Mucosa of rectum (tissue), 2 donors: Measurements from ENCODE around the gene SLC8A1.

Experiments
- H3K27ac ChIP-seq, 2 donors: one replicate each; pipeline ENCODE4 v1.7.0; 2013; ENCODE audit warnings: inconsistent platforms in 2 of 2, low read depth in 2 of 2, low read length in 2 of 2
- H3K27me3 ChIP-seq, 2 donors: one replicate each; pipeline ENCODE4 v1.7.0; 2013; ENCODE audit warnings: low read length in 2 of 2; ENCODE audit not compliant: control insufficient read depth in 2 of 2, insufficient read depth in 2 of 2
- H3K36me3 ChIP-seq, 2 donors: one replicate each; pipeline ENCODE4 v1.7.0; 2013; ENCODE audit warnings: low read length in 2 of 2; ENCODE audit not compliant: control insufficient read depth in 2 of 2, insufficient read depth in 2 of 2
- H3K4me1 ChIP-seq, 2 donors: one replicate each; pipeline ENCODE4 v1.7.0; 2013; ENCODE audit warnings: low read length in 2 of 2, mild to moderate bottlenecking in 1 of 2; ENCODE audit not compliant: control insufficient read depth in 2 of 2, insufficient read depth in 2 of 2
- H3K4me3 ChIP-seq, 2 donors: one replicate each; pipeline ENCODE4 v1.7.0; 2013; ENCODE audit warnings: low read length in 2 of 2
- H3K9ac ChIP-seq, 2 donors: one replicate each; pipeline ENCODE4 v1.7.0; 2013; ENCODE audit warnings: low read length in 2 of 2, low read depth in 1 of 2, mild to moderate bottlenecking in 1 of 2
- H3K9me3 ChIP-seq, 2 donors: one replicate each; pipeline ENCODE4 v1.7.0; 2013; ENCODE audit warnings: low read length in 2 of 2; ENCODE audit not compliant: control insufficient read depth in 2 of 2
- donor health status: healthy.
- donor health status: Normal muscosa, but diverticular disease.

The SLC8A1 gene

DNA sequence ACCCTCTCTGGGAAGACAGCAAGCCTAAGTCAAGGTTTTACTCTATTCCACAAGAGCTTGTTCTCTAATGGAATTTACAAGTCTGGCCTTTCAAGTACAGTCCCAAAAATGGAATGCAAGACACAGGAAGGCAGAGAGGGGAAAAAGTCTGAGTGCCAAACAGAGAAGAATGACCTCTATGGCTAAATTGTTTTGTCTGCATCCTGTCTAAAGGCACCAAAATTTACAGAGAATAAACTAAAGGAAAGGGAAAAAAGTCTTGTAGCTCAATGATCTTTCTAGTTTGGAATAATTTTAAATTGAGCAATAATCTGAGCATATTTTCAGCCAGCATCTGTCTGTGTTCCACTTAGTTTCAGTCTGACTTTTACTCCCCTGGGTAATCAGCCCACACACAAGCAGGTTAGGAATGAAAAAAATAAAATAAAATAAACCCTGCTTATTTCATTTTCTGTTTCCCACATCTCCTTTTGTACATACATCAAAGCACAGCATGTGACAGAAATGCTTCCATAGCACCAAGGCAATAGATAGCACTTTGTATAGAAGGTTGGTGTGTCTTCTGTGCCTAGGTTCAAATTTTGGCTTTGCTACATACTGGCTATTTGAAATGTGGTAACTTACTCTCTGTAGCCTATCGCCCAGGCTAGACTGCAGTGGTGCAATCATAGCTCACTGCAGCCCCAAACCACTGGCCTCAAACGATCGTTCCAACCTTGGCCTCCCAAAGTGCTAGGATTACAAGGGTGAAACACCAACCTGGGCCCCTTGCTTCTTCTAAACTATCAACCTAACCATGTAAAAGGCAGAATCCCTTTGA, 105.1 kb downstream of the SLC8A1 start:
- H3K9ac ChIP-seq, result no peak overlapping the region
- no peaks in the 10 kb centered on the region for H3K36me3 ChIP-seq
- H3K27ac ChIP-seq, result no peak overlapping the region
- H3K27me3 ChIP-seq, result no peaks in the 10 kb centered on the region
- no peaks in the 10 kb centered on the region for H3K4me1 ChIP-seq
- H3K9me3 ChIP-seq, result no peaks in the 10 kb centered on the region
- H3K4me3 ChIP-seq, result no peak overlapping the region

DNA sequence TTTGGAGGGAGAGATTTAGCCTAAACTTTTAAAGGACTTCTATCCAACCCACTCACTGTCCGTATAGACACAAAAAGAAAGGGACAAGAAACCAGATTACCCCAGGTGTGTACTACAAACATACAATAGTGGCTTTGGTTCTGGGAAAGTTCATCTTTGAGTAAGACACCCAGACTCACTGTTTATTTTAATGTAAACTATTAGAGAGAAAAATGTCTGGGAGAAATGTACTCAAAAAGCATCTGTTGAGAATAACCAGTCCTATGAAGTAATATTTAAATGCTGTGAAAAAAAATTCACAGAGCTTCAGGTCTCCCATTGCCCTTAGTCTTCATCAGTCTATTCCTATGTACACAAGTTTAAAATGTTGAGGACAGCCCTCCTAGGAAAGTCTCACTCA, 107.5 kb downstream of the SLC8A1 start:
- H3K4me1 ChIP-seq, result no peaks in the 10 kb centered on the region
- no peaks in the 10 kb centered on the region for H3K9me3 ChIP-seq
- H3K4me3 ChIP-seq, result no peak overlapping the region
- H3K27me3 ChIP-seq, result no peaks in the 10 kb centered on the region
- no peak overlapping the region for H3K9ac ChIP-seq
- no peaks in the 10 kb centered on the region for H3K36me3 ChIP-seq
- H3K27ac ChIP-seq, result no peak overlapping the region

DNA sequence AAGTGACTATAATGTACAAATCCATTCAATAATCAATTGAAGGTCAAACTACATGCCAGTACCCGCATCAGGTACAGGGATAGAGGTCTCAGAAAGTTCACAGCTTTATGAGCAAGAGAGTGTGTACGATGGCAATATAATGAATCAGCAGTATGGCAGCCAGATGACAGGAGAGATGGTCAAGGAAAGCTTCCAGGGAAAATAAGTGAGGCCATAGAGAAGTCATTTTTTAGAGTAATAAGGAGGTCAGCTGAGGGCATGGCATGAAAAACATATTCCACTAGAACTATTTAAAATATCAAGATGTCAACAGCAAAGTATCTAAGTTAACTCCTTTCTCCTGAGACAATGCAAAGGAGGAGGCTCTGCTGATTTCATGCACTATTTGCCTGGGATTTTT, 108.0 kb downstream of the SLC8A1 start:
- Histone ChIP-seq H3K27ac (no peak overlapping the region), H3K9me3 (no peaks in the 10 kb centered on the region), H3K9ac (no peak overlapping the region), H3K36me3 (no peaks in the 10 kb centered on the region), H3K4me1 (no peaks in the 10 kb centered on the region), H3K4me3 (no peak overlapping the region), H3K27me3 (no peaks in the 10 kb centered on the region)

DNA sequence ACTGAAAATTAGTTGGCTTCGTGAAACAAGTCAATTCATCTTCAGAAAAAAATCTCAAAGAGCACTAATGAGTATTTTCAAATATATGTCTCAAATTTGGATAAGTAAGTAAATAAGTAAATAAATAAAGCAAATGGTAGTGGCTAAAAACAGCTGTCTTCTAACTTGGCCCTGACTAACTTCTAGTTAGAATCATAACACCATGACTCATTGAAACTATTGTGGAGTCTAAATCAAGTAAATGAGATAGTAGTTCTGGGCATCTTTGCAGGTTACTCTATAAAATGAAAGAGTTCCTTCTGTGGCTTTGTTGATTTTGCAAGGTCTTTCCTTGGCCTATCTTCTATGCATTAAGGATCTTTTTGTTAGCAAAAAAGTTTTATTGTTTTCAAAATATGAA, 110.7 kb downstream of the SLC8A1 start:
- Histone ChIP-seq H3K4me3 (no peak overlapping the region), H3K27ac (no peak overlapping the region), H3K4me1 (no peaks in the 10 kb centered on the region), H3K9me3 (no peaks in the 10 kb centered on the region), H3K36me3 (no peaks in the 10 kb centered on the region), H3K9ac (no peak overlapping the region), H3K27me3 (no peaks in the 10 kb centered on the region)

DNA sequence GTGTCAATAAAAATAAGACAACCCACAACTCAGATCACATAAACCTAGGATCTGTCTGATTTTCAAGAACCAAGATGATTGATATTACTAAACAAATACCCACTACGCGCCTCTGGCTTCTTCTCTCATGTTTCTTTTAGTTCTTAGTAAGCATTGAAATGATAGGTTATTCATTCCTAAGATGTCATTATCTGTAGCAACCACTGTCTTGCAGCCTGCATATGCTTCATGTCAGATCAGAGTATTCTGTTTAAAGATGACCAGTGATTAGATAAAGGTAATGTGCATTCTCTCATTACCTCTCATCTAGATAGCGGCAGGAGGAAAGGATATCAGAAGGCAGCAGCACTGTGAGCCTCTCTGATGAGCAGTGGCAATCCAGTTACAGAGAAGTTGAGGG, 112.9 kb downstream of the SLC8A1 start:
- Histone ChIP-seq H3K36me3 (no peaks in the 10 kb centered on the region), H3K4me1 (no peaks in the 10 kb centered on the region), H3K9me3 (no peaks in the 10 kb centered on the region), H3K9ac (no peak overlapping the region), H3K27ac (no peak overlapping the region), H3K27me3 (no peaks in the 10 kb centered on the region), H3K4me3 (no peak overlapping the region)

DNA sequence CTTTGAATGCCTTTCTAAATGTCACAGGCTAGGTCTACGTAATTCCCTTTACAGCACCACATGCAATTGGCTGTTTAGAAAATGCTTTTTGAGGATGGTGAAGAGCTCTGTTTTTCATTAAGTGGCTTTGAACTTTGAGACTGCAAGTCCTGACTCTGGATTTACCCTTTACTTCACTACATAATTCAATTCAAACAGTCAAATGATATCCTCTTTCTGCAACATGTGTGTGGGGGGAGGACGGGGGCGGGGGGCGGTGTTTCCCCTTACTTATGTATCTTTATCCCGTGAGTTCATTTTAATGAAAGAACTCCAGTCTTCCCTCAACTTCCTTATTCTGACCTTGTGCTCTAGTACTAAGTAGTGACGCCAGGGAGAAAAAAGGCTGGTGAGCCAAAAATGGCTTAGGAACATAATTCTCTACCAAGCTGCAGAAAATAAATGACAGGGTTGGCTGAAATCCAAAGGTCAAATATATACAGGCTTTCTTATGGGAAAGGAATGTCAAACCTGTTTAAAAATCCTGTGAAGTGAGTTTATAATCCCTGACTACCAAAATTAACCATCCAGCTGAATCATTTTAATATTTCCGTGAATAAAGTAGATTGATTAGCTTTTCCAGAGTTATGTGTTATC, 119.6 kb downstream of the SLC8A1 start:
- Histone ChIP-seq H3K27me3 (no peaks in the 10 kb centered on the region), H3K9me3 (no peaks in the 10 kb centered on the region), H3K27ac (no peak overlapping the region), H3K4me3 (no peak overlapping the region), H3K36me3 (no peaks in the 10 kb centered on the region), H3K9ac (no peak overlapping the region), H3K4me1 (peaks cover 0 to 4% of the 10 kb centered on the region in 2 donors)

DNA sequence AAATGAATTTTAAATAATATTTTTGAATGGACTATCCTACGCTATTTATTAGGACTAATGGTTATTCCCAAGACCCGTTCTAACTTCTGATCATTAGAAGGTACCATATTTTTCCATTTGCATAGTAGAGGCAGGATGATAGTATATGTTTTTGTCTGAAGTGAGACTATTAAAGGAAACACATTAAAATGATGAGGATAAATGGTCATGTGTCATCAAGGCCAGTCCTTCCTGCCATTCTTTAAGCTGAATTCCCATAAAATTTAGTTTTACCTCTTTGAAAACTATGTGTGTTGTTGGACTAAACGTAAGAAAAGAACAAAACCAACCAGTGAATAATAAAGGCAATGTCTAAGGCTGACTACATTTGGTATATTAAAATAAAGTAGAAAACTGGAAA, 121.8 kb downstream of the SLC8A1 start:
- Histone ChIP-seq H3K27ac (no peak overlapping the region), H3K4me3 (no peak overlapping the region), H3K9me3 (no peaks in the 10 kb centered on the region)

DNA sequence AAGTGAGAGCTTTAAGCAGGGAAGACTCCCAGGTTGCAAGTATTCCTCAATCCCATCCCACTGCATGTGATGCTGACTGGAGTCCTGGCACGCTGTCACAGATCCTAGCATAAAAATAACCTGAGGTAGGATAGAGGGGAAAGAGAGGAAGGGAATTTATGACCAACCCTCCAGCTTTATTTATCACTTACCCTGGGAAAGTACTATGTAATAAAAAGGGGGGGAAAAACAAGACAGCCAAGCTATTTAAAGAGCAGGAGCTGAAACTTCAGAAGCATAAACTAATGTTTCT, 122.2 kb downstream of the SLC8A1 start:
- Histone ChIP-seq H3K4me1 (peaks cover 0 to 4% of the 10 kb centered on the region in 2 donors), H3K36me3 (no peaks in the 10 kb centered on the region), H3K27me3 (no peaks in the 10 kb centered on the region), H3K4me3 (no peak overlapping the region), H3K9ac (no peak overlapping the region), H3K27ac (no peak overlapping the region), H3K9me3 (no peaks in the 10 kb centered on the region)

More for the DNA sequence above, 121.8 kb downstream of the SLC8A1 start:
- Histone ChIP-seq H3K27me3 (no peaks in the 10 kb centered on the region), H3K9ac (no peak overlapping the region), H3K36me3 (no peaks in the 10 kb centered on the region), H3K4me1 (peaks cover 0 to 4% of the 10 kb centered on the region in 2 donors)

DNA sequence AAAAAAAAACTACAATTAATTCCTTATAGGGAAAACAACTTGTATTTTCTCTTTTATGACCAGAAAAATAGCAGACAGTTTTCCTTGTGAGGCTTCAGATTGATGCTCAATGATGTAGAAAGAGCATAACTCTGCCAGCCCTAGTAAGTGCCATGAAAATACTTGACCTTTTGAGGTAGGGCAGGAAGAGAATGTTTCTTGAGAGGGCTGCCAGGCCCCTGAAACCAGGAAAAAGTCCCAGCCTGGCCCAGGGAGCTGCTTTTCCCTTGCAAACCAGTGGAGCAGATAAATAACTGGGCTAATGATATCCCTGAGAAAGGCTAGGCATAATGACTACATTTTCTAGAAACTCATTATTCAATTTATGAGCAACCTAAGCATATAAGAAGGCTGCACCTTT, 126.8 kb downstream of the SLC8A1 start:
- Histone ChIP-seq H3K4me1 (peaks cover 0 to 4% of the 10 kb centered on the region in 2 donors), H3K4me3 (no peak overlapping the region), H3K9ac (no peak overlapping the region), H3K9me3 (no peaks in the 10 kb centered on the region), H3K27me3 (no peaks in the 10 kb centered on the region), H3K27ac (no peak overlapping the region), H3K36me3 (no peaks in the 10 kb centered on the region)

DNA sequence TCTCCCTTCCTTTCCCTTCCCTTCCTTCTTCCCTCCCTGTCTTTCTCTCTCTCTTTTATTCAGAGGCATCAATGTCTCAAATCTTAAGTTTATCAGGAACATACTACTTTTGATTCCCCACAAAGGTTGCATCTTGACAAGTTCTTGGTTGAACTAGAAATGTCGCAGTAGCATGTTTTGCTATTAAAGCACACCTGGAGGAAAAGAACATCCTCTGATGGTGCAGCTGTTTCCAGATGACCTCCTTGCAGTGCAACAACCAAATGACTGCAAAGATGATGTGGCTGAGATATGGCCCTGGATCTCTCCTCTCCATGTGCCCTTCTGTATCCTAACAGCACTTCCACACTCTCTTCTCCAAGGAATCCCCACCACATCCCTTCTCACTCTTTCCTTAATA, 127.2 kb downstream of the SLC8A1 start:
- Histone ChIP-seq H3K4me1 (peaks cover 0 to 4% of the 10 kb centered on the region in 2 donors), H3K9me3 (no peaks in the 10 kb centered on the region), H3K4me3 (no peak overlapping the region), H3K36me3 (no peaks in the 10 kb centered on the region), H3K9ac (no peak overlapping the region), H3K27me3 (no peaks in the 10 kb centered on the region), H3K27ac (no peak overlapping the region)
